Measurements from ENCODE around the gene COL5A3. TPM values are rescaled to one million over a fixed set of nuclear protein-coding genes. Genes with fewer than 3 reads are reported as not detected.

The COL5A3 gene
- total RNA-seq, 4 donors from 2014 or later: 9.8 to 30.8 (median 25.2) TPM

DNA sequence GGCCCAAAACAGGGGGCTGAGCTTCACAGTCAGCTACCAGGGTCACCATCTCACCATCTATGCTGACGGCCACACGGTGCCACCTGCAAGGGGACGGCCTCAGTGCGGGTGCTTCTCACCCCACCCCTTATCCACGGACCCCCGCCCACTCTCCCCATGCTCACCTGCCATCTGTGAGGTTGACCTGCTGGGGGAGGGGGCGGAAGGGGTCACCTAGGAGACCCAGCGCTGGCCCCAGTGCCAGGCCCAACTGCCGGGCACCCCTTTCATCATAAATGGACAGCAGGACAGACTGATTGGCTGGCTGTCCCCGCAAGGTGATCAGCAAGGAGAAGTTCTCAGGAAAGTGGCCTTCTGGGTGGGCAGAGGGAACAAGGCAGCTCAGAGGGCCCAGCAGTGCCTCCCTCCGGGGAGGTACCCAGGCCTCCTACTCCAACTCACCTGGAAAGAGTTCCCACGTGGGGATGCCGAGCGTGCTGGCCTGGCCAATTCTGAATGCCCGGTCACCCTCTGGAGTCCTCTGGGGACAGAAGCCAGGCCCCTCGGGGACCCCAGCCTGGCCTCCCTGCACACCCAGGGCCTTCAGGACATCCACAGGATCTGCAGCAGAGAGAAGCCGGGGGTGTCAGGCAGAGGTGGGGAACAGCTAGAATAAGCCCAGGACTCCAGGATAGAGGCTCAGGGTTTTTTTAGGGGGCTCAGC lies 4.5 kb downstream of the COL5A3 start:
- Histone ChIP-seq H3K27me3 (peaks cover 98% of the 10 kb centered on the region), H3K4me3 (peak overlapping the region in 1 of 2 donors; percentile 37), H3K27ac (peak overlapping the region in 3 of 4 donors; percentile 76 to 83 (median 78)), H3K4me1 (peaks cover 0 to 84% (median 17%) of the 10 kb centered on the region in 3 donors), H3K36me3 (peaks cover 0 to 30% of the 10 kb centered on the region in 2 donors), H3K9me3 (no peaks in the 10 kb centered on the region)
- ATAC-seq: no peak
- TF ChIP-seq POLR2A (IDR thresholded peaks at IDR 0.05) (no peak), CTCF (IDR thresholded peaks at IDR 0.05) (no peak), EP300 (IDR thresholded peaks at IDR 0.05) (no peak)
- WGBS, 2 donors (ENCODE audit: low coverage in 1 of 2): 40% methylated on average over 1 to 4 of the region's 17 CpGs

GRCh38 chr19:10004617-10005016 lies 5.7 kb downstream of the COL5A3 start:
- no peak overlapping the region for H3K4me3 ChIP-seq
- H3K27me3 ChIP-seq: peaks cover 89% of the 10 kb centered on the region
- H3K4me1 ChIP-seq: peaks cover 0 to 77% (median 17%) of the 10 kb centered on the region in 3 donors
- no peak for TF ChIP-seq EP300 (IDR thresholded peaks at IDR 0.05)
- TF ChIP-seq POLR2AphosphoS5 (IDR thresholded peaks at IDR 0.05): no peak
- no peak for TF ChIP-seq POLR2A (IDR thresholded peaks at IDR 0.05)
- TF ChIP-seq CTCF (IDR thresholded peaks at IDR 0.05): no peak
- H3K27ac ChIP-seq: peak overlapping the region in 2 of 4 donors; percentile 9 to 83
- ATAC-seq: no peak
- 79 to 100% methylated on average over 1 to 4 of the region's 9 CpGs for WGBS, 2 donors (ENCODE audit: low coverage in 1 of 2)
- H3K36me3 ChIP-seq: peaks cover 0 to 30% of the 10 kb centered on the region in 2 donors
- no peaks in the 10 kb centered on the region for H3K9me3 ChIP-seq

DNA sequence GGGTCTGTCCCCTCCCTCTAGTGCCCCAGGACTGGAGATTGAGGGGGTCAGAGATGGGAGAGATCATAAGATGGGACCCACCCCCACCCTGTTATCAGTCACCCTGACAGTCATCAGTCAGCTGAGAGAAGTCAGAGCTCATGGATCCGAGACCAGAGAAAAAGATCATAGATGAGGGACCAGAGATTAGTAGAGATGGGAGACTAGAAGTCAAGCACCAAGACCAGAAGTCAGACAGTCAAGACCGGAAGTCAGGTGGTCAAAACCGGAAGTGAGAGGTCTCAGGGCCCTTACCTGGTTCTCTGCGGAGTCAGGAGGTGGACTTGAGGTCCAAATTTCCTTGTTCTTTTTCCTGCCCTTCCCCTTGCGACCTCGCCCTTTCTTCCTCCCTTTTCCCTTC lies 7.0 kb downstream of the COL5A3 start:
- no peak for ATAC-seq
- no peak for TF ChIP-seq POLR2A (IDR thresholded peaks at IDR 0.05)
- Histone ChIP-seq H3K4me1 (peaks cover 0 to 64% (median 9%) of the 10 kb centered on the region in 3 donors), H3K36me3 (peaks cover 0 to 30% of the 10 kb centered on the region in 2 donors), H3K27ac (peak overlapping the region in 1 of 4 donors; percentile 83), H3K4me3 (no peak overlapping the region), H3K9me3 (no peaks in the 10 kb centered on the region), H3K27me3 (peaks cover 78% of the 10 kb centered on the region)
- 65 to 72% methylated on average over 6 of the region's 6 CpGs for WGBS, 2 donors (ENCODE audit: low coverage in 1 of 2)

DNA sequence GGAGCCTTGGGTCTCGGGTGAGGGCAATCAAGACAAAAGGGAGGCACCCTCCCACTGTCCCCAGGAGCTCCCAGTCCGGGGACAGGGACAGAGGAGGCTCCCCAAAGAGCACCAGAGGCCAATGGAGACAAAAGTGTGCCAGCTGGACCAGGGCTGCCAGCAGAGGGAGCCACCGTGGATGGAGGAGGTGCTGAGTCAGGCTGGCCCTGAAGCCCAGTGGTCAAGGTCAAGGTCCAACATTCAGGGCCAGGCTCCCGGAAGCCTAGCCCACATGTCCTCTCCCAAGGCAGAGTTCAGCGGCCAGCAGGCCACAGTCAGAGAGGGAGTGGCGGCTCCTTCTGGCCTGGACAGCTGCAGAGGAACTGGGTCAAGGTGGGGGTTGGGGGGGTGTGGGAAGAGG lies 8.4 kb downstream of the COL5A3 start:
- TF ChIP-seq CTCF (IDR thresholded peaks at IDR 0.05): peak in 2 of 4 experiments; percentile 13 to 48
- no peak for TF ChIP-seq EP300 (IDR thresholded peaks at IDR 0.05)
- no peak for TF ChIP-seq POLR2A (IDR thresholded peaks at IDR 0.05)
- TF ChIP-seq POLR2AphosphoS5 (IDR thresholded peaks at IDR 0.05): no peak
- Histone ChIP-seq H3K9me3 (no peaks in the 10 kb centered on the region), H3K36me3 (peaks cover 0 to 30% of the 10 kb centered on the region in 2 donors), H3K4me3 (no peak overlapping the region), H3K27ac (peak overlapping the region in 2 of 4 donors; percentile 27 to 37), H3K27me3 (peaks cover 77% of the 10 kb centered on the region), H3K4me1 (peaks cover 0 to 50% (median 5%) of the 10 kb centered on the region in 3 donors)
- peak; percentile 58 for ATAC-seq
- WGBS, 2 donors (ENCODE audit: low coverage in 1 of 2): 8% methylated on average over 2 of the region's 6 CpGs; no CpG with 5 or more reads in 1 of the 2 donors

- H3K9me3 ChIP-seq: no peaks in the 10 kb centered on the region
- no peak overlapping the region for H3K4me3 ChIP-seq
- H3K27ac ChIP-seq: no peak overlapping the region
- WGBS, 2 donors (ENCODE audit: low coverage in 1 of 2): 14 to 18% methylated on average over 7 to 11 of the region's 16 CpGs
- TF ChIP-seq CTCF (IDR thresholded peaks at IDR 0.05): peak in 3 of 4 experiments; percentile 39 to 69 (median 42)
- TF ChIP-seq EP300 (IDR thresholded peaks at IDR 0.05): no peak
- no peak for TF ChIP-seq POLR2A (IDR thresholded peaks at IDR 0.05)
- no peak for TF ChIP-seq POLR2AphosphoS5 (IDR thresholded peaks at IDR 0.05)
- ATAC-seq: peak; percentile 59
- H3K36me3 ChIP-seq: peaks cover 0 to 39% of the 10 kb centered on the region in 2 donors
- peaks cover 72% of the 10 kb centered on the region for H3K27me3 ChIP-seq
- peaks cover 0 to 37% (median 0%) of the 10 kb centered on the region in 3 donors for H3K4me1 ChIP-seq
These were observed 10.0 kb downstream of the COL5A3 start for GRCh38 chr19:10000171-10000826.

Measured in gastroesophageal sphincter (tissue), 4 donors.